IPS DF 6.9 (cell line): ENCODE measurements around the gene SH2D6.
A peak's percentile ranks its signal among the peaks of the same experiment; 100 is the strongest.

Experiments
- DNase-seq: peaks from one replicate; pipeline ENCODE4 v3.0.0-alpha.2; 2013; ENCODE audit warnings: low read depth, low spot score
- H3K27ac ChIP-seq: one replicate; pipeline ENCODE4 v1.5.1; 2013; ENCODE audit warnings: low read length, control low read depth
- H3K27me3 ChIP-seq: 2 replicates; pipeline ENCODE4 v1.6.1; 2013; ENCODE audit warnings: mild to moderate bottlenecking, low read length; ENCODE audit not compliant: control insufficient read depth, insufficient read depth
- H3K36me3 ChIP-seq: 2 replicates; pipeline ENCODE4 v1.6.1; 2013; ENCODE audit warnings: low read length; ENCODE audit not compliant: control insufficient read depth, insufficient read depth
- H3K4me1 ChIP-seq: 2 replicates; pipeline ENCODE4 v1.6.1; 2013; ENCODE audit warnings: low read length; ENCODE audit not compliant: control insufficient read depth, insufficient read depth
- H3K4me3 ChIP-seq: 2 replicates; pipeline ENCODE4 v1.5.1; 2013; ENCODE audit warnings: mild to moderate bottlenecking, low read length
- H3K9me3 ChIP-seq: 2 replicates; pipeline ENCODE4 v1.6.1; 2013; ENCODE audit warnings: low read length, inconsistent platforms; ENCODE audit not compliant: control insufficient read depth, insufficient read depth
- WGBS: extraction: QIAGEN DNeasy Blood & Tissue Kit; methylation state at CpG from one replicate; pipeline ENCODE4 v1.1.7; 2013; ENCODE audit warnings: mixed read lengths, missing lambda C conversion rate; ENCODE audit not compliant: insufficient read length, insufficient coverage; 5-methylcytosine and 5-hydroxymethylcytosine counted together

The SH2D6 gene

DNA sequence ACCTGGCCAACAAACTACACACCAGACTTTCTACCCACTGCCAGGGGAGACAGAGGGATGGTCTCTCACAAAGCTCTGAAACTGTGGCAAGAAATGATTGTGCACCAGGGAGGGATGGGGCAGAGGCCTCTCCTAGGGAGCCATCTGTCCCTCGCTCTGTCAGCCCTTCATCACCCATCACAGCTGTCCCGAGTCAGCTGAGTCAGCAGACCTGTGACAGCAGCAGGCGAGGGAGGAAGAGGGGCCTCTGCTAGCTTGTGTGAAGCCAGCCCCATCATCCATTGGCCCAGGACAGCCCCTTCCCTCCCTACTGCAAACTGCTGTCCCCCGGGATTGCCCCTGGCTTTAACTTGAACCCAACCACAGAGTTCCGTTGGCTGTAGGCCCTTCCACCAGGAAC is 5.0 kb downstream of the SH2D6 start:
- WGBS = no CpG with 5 or more reads among the region's 5 CpGs
- no peaks in the 10 kb centered on the region for H3K9me3 ChIP-seq
- H3K27ac ChIP-seq = no peak overlapping the region
- no peaks in the 10 kb centered on the region for H3K27me3 ChIP-seq
- H3K4me1 ChIP-seq = peaks cover 4% of the 10 kb centered on the region
- no peaks in the 10 kb centered on the region for H3K36me3 ChIP-seq
- no peak overlapping the region for H3K4me3 ChIP-seq
- DNase-seq = no peak

DNA sequence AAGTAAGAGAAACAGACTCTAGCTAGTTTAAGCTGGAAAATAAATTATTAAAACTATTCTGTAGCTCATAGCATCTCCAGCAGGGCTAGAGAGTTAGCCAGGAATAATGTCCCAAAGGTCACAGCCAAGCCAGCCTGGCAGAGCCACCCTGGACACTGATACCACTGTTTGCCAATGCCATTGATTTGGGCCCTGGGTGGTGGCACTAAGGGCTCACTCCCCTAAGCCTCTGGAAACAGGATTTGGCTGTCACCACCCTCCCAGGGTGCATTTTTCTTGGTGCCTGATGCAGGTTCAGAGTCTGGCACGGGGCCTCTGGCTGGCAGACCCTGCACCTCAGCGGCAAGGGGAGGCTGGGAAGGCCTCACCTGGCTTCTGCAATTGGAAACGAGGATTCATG is 7.1 kb downstream of the SH2D6 start:
- no CpG with 5 or more reads among the region's 3 CpGs for WGBS
- Histone ChIP-seq H3K4me3 (no peak overlapping the region), H3K36me3 (no peaks in the 10 kb centered on the region; the same call in 1 of the 2 replicates), H3K9me3 (no peaks in the 10 kb centered on the region), H3K27me3 (no peaks in the 10 kb centered on the region), H3K27ac (no peak overlapping the region), H3K4me1 (peaks cover 14% of the 10 kb centered on the region)
- DNase-seq = no peak

DNA sequence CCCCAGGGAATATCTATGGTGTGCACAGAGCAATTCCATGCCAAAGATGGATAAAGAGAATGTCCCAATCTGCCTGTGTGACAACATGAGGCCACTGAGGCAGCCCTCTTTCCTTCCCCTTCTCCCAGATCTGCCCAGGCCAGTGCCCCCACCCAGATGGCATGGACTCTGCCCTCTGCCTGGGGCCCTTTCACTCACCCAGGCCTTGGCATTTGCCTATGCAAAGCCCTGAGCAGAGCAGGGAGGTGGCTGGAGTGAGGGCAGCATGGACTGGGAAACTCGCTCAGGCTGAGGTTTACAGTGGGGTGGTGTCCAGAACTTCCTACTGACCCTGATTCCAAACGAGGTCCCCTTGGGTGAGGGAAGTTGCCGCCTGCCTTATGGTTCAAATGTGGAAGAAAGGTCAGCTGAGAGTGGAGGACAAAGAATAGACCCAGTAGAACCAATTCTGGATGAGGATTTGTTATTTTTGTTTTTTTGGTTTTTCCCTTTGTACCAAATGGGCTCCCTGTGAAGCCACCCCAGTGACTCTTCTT is 8.9 kb downstream of the SH2D6 start:
- no CpG with 5 or more reads among the region's 3 CpGs for WGBS
- Histone ChIP-seq H3K27me3 (no peaks in the 10 kb centered on the region), H3K4me1 (peaks cover 12% of the 10 kb centered on the region), H3K9me3 (no peaks in the 10 kb centered on the region), H3K36me3 (no peaks in the 10 kb centered on the region; the same call in 1 of the 2 replicates), H3K27ac (no peak overlapping the region), H3K4me3 (no peak overlapping the region)
- DNase-seq = no peak

- no peak for DNase-seq
- Histone ChIP-seq H3K9me3 (no peaks in the 10 kb centered on the region), H3K36me3 (no peaks in the 10 kb centered on the region; the same call in 1 of the 2 replicates), H3K4me3 (no peak overlapping the region), H3K27ac (no peak overlapping the region), H3K27me3 (no peaks in the 10 kb centered on the region), H3K4me1 (peaks cover 12% of the 10 kb centered on the region)
- no CpG with 5 or more reads among the region's 7 CpGs for WGBS
Measured at GRCh38 chr2:85428343-85428881, 9.9 kb downstream of the SH2D6 start.

DNA sequence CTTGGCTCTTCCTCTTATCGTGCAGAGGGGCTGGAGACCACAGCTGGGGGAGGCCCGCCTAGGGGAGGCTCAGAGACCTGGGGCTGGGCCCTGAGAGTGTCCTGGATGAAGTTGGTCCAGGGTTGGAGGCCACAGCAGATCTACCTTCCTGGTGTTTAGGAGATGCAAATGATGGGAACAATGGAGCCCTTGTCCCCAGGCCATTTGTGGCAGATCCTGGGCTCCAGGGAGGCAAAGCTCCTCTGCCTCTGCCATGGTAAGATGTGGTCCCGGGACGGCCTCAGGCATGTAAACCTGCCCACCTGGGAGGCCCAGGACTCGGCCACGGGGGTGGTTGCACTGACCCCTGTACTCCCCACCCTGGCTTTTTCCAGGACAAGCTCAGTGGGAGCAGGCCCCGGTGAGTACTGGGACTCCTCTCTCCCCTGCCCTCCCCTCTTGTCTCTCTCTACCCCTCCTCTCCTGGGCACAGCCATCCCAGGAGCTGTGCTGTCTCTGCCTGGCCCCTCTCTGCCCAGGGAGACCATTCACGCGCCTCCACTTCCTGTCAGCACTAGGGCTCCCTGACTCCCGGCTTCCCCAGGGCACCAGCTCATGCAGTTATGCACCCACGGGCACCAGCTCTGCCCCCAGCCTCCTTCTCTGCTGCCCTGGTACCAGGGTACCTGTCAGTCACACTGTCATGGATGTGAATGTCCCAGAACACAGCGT is 10.9 kb downstream of the SH2D6 start:
- no CpG with 5 or more reads among the region's 12 CpGs for WGBS
- DNase-seq = no peak
- Histone ChIP-seq H3K4me1 (peaks cover 15% of the 10 kb centered on the region), H3K9me3 (no peaks in the 10 kb centered on the region), H3K27ac (no peak overlapping the region), H3K27me3 (no peaks in the 10 kb centered on the region), H3K36me3 (no peaks in the 10 kb centered on the region; the same call in 1 of the 2 replicates), H3K4me3 (no peak overlapping the region)

DNA sequence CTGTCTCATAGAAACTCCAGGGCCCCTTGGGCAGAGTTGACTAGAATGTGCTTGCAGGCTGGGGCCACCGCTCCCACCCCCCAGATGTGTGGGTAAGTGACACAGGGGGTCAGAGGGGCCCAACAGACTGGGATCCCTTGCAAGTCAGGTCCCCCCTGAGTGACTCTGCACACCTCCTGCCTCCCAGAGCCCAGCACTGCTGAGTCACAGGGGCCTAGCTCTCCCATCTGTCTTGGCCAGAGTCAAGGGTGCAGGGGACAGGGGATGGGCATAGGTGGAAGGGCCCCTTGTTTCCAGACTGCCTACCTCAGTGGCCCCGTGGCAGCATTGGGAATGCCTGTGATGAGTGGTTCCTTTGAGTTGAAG is 11.4 kb downstream of the SH2D6 start:
- Histone ChIP-seq H3K4me1 (peaks cover 15% of the 10 kb centered on the region), H3K4me3 (no peak overlapping the region), H3K9me3 (no peaks in the 10 kb centered on the region), H3K27ac (no peak overlapping the region), H3K27me3 (no peaks in the 10 kb centered on the region), H3K36me3 (no peaks in the 10 kb centered on the region; the same call in 1 of the 2 replicates)
- DNase-seq = no peak
- no CpG with 5 or more reads among the region's 2 CpGs for WGBS

GRCh38 chr2:85430752-85431569 is 12.4 kb downstream of the SH2D6 start:
- no peak overlapping the region for H3K27ac ChIP-seq
- peaks cover 15% of the 10 kb centered on the region for H3K4me1 ChIP-seq
- peak; percentile 83 for DNase-seq
- peak overlapping the region; percentile 19; the same call in 1 of the 2 replicates for H3K4me3 ChIP-seq
- no peaks in the 10 kb centered on the region; the same call in 1 of the 2 replicates for H3K36me3 ChIP-seq
- WGBS = no CpG with 5 or more reads among the region's 16 CpGs
- no peaks in the 10 kb centered on the region for H3K9me3 ChIP-seq
- H3K27me3 ChIP-seq = no peaks in the 10 kb centered on the region

DNA sequence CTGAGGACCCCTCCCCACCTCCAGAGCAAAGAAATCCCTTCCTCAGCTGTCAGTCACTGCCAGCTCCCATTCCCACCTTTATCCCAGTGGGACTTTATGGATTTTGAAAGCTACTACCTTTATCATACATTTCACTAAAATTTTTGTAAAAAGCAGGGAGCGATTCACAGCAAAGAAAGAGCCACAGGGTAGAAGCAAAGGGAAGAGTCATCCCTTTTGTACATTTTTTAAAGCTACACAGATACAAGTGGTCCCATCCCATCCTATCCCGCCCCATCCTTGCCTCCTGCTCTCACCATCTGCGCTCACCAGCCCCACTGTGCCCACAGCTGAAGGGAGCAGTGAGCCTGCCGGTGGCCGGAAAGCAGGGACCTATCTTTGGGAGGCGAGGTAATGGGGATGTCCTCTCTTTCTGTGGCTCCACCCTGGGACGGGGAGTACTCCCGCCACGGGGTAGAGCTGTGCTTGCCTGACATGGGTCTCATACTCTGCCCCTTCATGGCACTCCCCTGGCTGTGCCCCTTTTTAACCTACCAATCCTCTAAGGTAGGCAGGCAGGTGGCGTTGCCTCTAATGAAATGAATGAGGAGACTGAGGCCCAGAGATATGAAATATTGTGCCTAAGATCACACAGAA is 13.2 kb downstream of the SH2D6 start:
- no peak for DNase-seq
- no CpG with 5 or more reads among the region's 10 CpGs for WGBS
- Histone ChIP-seq H3K27ac (no peak overlapping the region), H3K4me1 (peaks cover 19% of the 10 kb centered on the region), H3K9me3 (no peaks in the 10 kb centered on the region), H3K27me3 (no peaks in the 10 kb centered on the region), H3K4me3 (no peak overlapping the region), H3K36me3 (no peaks in the 10 kb centered on the region; the same call in 1 of the 2 replicates)

DNA sequence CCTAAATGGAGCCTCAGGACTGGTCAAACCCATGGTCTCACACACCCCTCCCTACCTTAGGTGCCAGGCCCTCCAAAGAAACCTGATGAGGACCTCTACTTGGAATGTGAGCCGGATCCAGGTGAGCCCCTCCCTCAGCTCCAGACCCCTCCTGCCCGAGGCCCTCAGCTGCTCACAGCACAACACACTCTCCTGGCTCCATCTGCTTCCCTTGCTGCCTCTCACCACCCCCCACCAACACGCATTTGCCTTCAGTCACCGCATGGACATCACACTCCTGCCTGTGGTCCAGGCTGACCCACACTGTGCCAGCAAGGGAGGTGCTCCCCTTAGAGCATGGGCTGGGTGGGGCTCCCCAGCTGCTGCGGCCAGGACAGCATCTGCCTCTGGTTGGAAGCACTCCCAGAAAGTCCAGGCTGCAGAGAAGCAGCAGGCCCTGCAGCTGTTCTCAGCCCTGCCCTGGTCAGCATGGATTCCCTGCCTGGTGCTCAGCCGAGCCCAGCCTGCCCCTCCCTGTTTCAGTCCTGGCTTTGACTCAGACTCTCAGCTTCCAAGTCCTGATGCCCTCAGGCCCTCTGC is 15.1 kb downstream of the SH2D6 start:
- peaks cover 23% of the 10 kb centered on the region for H3K4me1 ChIP-seq
- no peak for DNase-seq
- H3K27me3 ChIP-seq = no peaks in the 10 kb centered on the region
- H3K27ac ChIP-seq = no peak overlapping the region
- H3K9me3 ChIP-seq = no peaks in the 10 kb centered on the region
- no peaks in the 10 kb centered on the region; the same call in 1 of the 2 replicates for H3K36me3 ChIP-seq
- no CpG with 5 or more reads among the region's 6 CpGs for WGBS
- H3K4me3 ChIP-seq = no peak overlapping the region

GRCh38 chr2:85434696-85435095 is 16.2 kb downstream of the SH2D6 start:
- no peak overlapping the region for H3K27ac ChIP-seq
- H3K4me3 ChIP-seq = no peak overlapping the region
- H3K9me3 ChIP-seq = no peaks in the 10 kb centered on the region
- no peaks in the 10 kb centered on the region; the same call in 1 of the 2 replicates for H3K36me3 ChIP-seq
- WGBS = no CpG with 5 or more reads among the region's 8 CpGs
- H3K27me3 ChIP-seq = no peaks in the 10 kb centered on the region
- no peak for DNase-seq
- H3K4me1 ChIP-seq = peaks cover 18% of the 10 kb centered on the region
